HCT116 (cell line): ENCODE results near the gene STK16. TPM values are rescaled to one million over a fixed set of nuclear protein-coding genes. Genes with fewer than 3 reads are reported as not detected.

Experiments
- microRNA counts: library from miRNA; unstranded; fragments of <30 nt; microRNA quantifications from one replicate; lab custom pipeline; 2015
- microRNA-seq: library from miRNA; unstranded; fragments of <30 nt; microRNA quantifications from one replicate; pipeline ENCODE4, GENCODE V29; 2016; ENCODE audit warnings: borderline number of aligned reads
- total RNA-seq: library from RNA; stranded (reverse); gene quantifications from one replicate; pipeline ENCODE4 v1.2.1, GENCODE V29; 2021; ENCODE audit not compliant: unreplicated experiment

STK16 gene
- total RNA-seq, 1 experiment from 2014 or later = 31.4 TPM

MicroRNAs encoded within 50 kb of the gene (microRNA counts, 767-probe panel; counts per million panel counts)
- microRNA hsa-miR-153 (lab: Ali Mortazavi, UCI) = not detected

Small RNA genes within 50 kb of the gene (microRNA-seq; reads per million reads assigned to microRNA genes)
- not detected for gene MIR153-1

Other genes starting within 250 kb of the STK16 start
- 0.52 TPM for gene CFAP65, start 204.0 kb upstream of the STK16 start, total RNA-seq
- gene IHH, start 184.6 kb upstream of the STK16 start, total RNA-seq = 0.17 TPM
- gene NHEJ1, start 84.7 kb upstream of the STK16 start, total RNA-seq = 16.4 TPM
- gene SLC23A3, start 75.5 kb upstream of the STK16 start, total RNA-seq = 4.8 TPM
- gene CNPPD1, start 68.6 kb upstream of the STK16 start, total RNA-seq = 41.9 TPM
- gene RETREG2, start 67.2 kb upstream of the STK16 start, total RNA-seq = 63.7 TPM
- 31.4 TPM for gene ZFAND2B, start 38.7 kb upstream of the STK16 start, total RNA-seq
- 24.5 TPM for gene ABCB6, start 26.5 kb upstream of the STK16 start, total RNA-seq
- 51.8 TPM for gene ATG9A, start 15.8 kb upstream of the STK16 start, total RNA-seq
- gene ANKZF1, start 15.7 kb upstream of the STK16 start, total RNA-seq = 64.7 TPM
- 6.6 TPM for gene GLB1L, start within 50 bp of the STK16 start, total RNA-seq
- gene TUBA4B, start 7.8 kb downstream of the STK16 start, total RNA-seq = not detected
- 32.7 TPM for gene TUBA4A, start 8.4 kb downstream of the STK16 start, total RNA-seq
- gene DNAJB2, start 33.9 kb downstream of the STK16 start, total RNA-seq = 36.2 TPM
- gene PTPRN, start 63.9 kb downstream of the STK16 start, total RNA-seq = not detected
- gene RESP18, start 87.3 kb downstream of the STK16 start, total RNA-seq = not detected
- 80.1 TPM for gene DNPEP, start 142.4 kb downstream of the STK16 start, total RNA-seq
- gene DES, start 172.9 kb downstream of the STK16 start, total RNA-seq = 4.2 TPM
- gene SPEG, start 189.4 kb downstream of the STK16 start, total RNA-seq = 56.6 TPM